ENCODE data around the gene ST7. TPM values are rescaled to one million over a fixed set of nuclear protein-coding genes. Genes with fewer than 3 reads are reported as not detected.
"Not testable (repeated sequence)": the region's sequence is repeated elsewhere in the genome, so short reads cannot be mapped to it uniquely, and the experiment has no call there.

Gene ST7
- total and polyA plus RNA-seq, 7 donors = 5.3 to 37.7 (median 19.0) TPM

GRCh38 chr7:117238937-117239336 lies 285.6 kb downstream of the ST7 start:
- no peak overlapping the region for H3K4me3 ChIP-seq
- TF ChIP-seq CTCF (IDR thresholded peaks at IDR 0.05) (no peak), EP300 (IDR thresholded peaks at IDR 0.05) (no peak), POLR2AphosphoS5 (IDR thresholded peaks at IDR 0.05) (no peak)
- H3K4me1 ChIP-seq = no peaks in the 10 kb centered on the region
- intact Hi-C loops (cut with DNase I) = no loop called here
- 77 to 88% methylated on average over 7 of the region's 7 CpGs for WGBS, 2 donors
- H3K36me3 ChIP-seq = no peaks in the 10 kb centered on the region
- H3K27me3 ChIP-seq = no peaks in the 10 kb centered on the region
- H3K27ac ChIP-seq = no peak overlapping the region
- DNase-seq = no peak
- H3K9me3 ChIP-seq = no peaks in the 10 kb centered on the region

GRCh38 chr7:117241088-117241487 lies 287.8 kb downstream of the ST7 start:
- H3K4me1 ChIP-seq = no peaks in the 10 kb centered on the region
- H3K9me3 ChIP-seq = no peaks in the 10 kb centered on the region
- 88 to 89% methylated on average over 4 of the region's 4 CpGs for WGBS, 2 donors
- H3K36me3 ChIP-seq = no peaks in the 10 kb centered on the region
- no peak overlapping the region for H3K27ac ChIP-seq
- no peak for DNase-seq
- intact Hi-C loops (cut with DNase I) = no loop called here
- TF ChIP-seq POLR2AphosphoS5 (IDR thresholded peaks at IDR 0.05) (no peak), CTCF (IDR thresholded peaks at IDR 0.05) (no peak), EP300 (IDR thresholded peaks at IDR 0.05) (no peak), POLR2A (IDR thresholded peaks at IDR 0.05) (no peak)
- H3K27me3 ChIP-seq = no peaks in the 10 kb centered on the region
- no peak overlapping the region for H3K4me3 ChIP-seq

- 41 to 80% methylated on average over 3 of the region's 3 CpGs for WGBS, 2 donors
- intact Hi-C loops (cut with DNase I) = no loop called here
Observed at GRCh38 chr7:117243390-117243789, 290.1 kb downstream of the ST7 start.

GRCh38 chr7:117245703-117246102 lies 292.4 kb downstream of the ST7 start:
- H3K4me1 ChIP-seq; H3K4me3 ChIP-seq; H3K9me3 ChIP-seq; DNase-seq; intact Hi-C loops (cut with DNase I); H3K27me3 ChIP-seq; H3K27ac ChIP-seq; H3K36me3 ChIP-seq: not testable (repeated sequence)
- 81 to 94% methylated on average over 2 of the region's 2 CpGs for WGBS, 2 donors

More at GRCh38 chr7:117243390-117243789, 290.1 kb downstream of the ST7 start:
- Histone ChIP-seq H3K27me3 (no peaks in the 10 kb centered on the region), H3K9me3 (no peaks in the 10 kb centered on the region), H3K4me1 (no peaks in the 10 kb centered on the region), H3K27ac (no peak overlapping the region), H3K36me3 (no peaks in the 10 kb centered on the region), H3K4me3 (no peak overlapping the region)
- no peak for TF ChIP-seq POLR2AphosphoS5 (IDR thresholded peaks at IDR 0.05)
- DNase-seq = no peak

GRCh38 chr7:117247809-117248208 lies 294.5 kb downstream of the ST7 start:
- 63 to 67% methylated on average over 4 of the region's 4 CpGs for WGBS, 2 donors
- Histone ChIP-seq H3K36me3 (no peaks in the 10 kb centered on the region), H3K4me3 (no peak overlapping the region)

More at GRCh38 chr7:117247809-117248208, 294.5 kb downstream of the ST7 start:
- no peaks in the 10 kb centered on the region for H3K27me3 ChIP-seq
- no peak for TF ChIP-seq POLR2A (IDR thresholded peaks at IDR 0.05)
- TF ChIP-seq CTCF (IDR thresholded peaks at IDR 0.05) = no peak
- TF ChIP-seq POLR2AphosphoS5 (IDR thresholded peaks at IDR 0.05) = no peak
- no peak for TF ChIP-seq EP300 (IDR thresholded peaks at IDR 0.05)
- H3K27ac ChIP-seq = no peak overlapping the region
- no peaks in the 10 kb centered on the region for H3K9me3 ChIP-seq
- no peaks in the 10 kb centered on the region for H3K4me1 ChIP-seq
- no peak for DNase-seq
- intact Hi-C loops (cut with DNase I) = no loop called here

Measured in sigmoid colon (tissue), 7 donors.